ENCODE measurements around the gene INSIG1.

- TF ChIP-seq CTCF (conservative IDR thresholded peaks at IDR 0.05; ENCODE audit: low read depth, low read length) (no peak), FOS (IDR thresholded peaks at IDR 0.05; ENCODE audit: low read depth, low read length) (no peak)
These were observed 17.0 kb upstream of the INSIG1 start for GRCh38 chr7:155280446-155281397.

Data from IMR-90 (cell line).